Activated CD8-positive, alpha-beta memory T cell treated with anti-CD3 and anti-CD28 coated beads for 36 hours (primary cell): ENCODE results near the gene RIPPLY1. TPM values are rescaled to one million over a fixed set of nuclear protein-coding genes. Genes with fewer than 3 reads are reported as not detected.

Experiments
- CTCF ChIA-PET: fragments of 350-600 bp; sonication (Branson Sonifier 250); formaldehyde crosslinking; loops from one replicate; lab custom pipeline; 2021; ENCODE audit warnings: antibody characterized with exemption; lab: Charles Lee
- POLR2A ChIA-PET: fragments of 350-600 bp; sonication (Branson Sonifier 250); formaldehyde crosslinking; loops from one replicate; lab custom pipeline; 2021; ENCODE audit warnings: antibody characterized with exemption; lab: Charles Lee
- total RNA-seq, 2 experiments: library from RNA; stranded (reverse); gene quantifications; one replicate each; pipeline ENCODE4 v1.2.3, GENCODE V29; 2021

The RIPPLY1 gene
- total RNA-seq, 2 experiments from 2014 or later, result not detected

DNA sequence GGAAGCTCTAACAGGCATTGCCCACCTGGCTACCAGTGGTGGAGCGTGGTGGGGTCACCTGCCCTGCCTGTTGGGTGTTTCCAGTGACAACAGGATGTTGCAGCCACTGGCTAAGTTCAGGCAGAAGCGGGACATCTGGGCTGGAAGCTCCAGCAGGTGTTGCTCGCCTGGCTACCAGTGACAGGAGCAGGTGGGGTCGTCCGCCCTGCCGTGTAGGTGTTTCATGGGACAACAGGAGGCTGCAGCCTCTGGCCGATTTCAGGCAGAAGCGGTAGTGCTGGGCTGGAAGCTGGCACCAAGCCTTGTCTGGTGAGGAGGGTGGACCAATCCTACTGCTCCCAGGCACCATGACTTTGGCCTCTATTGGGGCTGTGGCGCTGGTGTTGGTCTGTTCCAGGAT lies 39.4 kb downstream of the RIPPLY1 start:
- CTCF ChIA-PET, result no interaction called here
- POLR2A ChIA-PET, result no interaction called here

DNA sequence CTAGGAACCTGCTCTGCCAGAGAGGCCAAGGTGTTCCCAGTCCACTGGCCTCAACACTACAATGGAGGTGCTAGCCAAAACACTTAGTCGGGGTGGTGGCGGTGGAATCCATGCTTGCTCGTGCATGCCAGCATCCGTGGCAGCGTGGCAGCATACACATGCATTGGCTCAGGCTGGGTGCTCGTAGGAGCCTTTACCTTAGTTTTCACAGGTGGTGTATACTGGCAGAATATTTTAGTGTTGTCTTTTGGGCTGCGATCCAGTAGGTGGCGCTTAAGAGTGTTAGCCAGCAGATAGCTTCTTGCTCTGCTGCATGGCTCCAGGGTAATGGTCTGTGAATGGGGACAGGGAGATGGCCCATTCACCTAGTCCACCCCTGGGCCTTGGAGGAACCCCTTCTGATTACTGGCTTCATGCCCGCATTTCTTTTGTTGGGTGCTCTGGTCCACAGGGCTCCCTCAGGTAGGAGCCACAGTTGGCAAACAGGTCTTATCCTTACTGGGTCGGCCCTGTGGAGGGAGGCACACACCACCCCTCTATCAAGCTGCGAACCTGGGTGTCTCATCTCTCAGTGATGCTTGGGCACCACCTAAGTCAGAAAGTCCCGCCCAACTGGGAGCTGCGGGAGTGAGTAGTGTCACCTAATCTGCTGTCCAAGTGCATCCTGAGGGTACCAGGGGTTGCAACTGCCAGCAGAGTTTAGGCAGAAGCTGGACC lies 40.0 kb downstream of the RIPPLY1 start:
- CTCF ChIA-PET, result interaction anchor here (0.6 to 0.7 kb wide), 2 partner anchors 62 to 508 kb away, joined by 3 to 4 read pairs; no protein-coding TSS in a partner anchor
- POLR2A ChIA-PET, result interaction anchor here (0.5 kb wide), 1 partner anchor 78 kb away, joined by 6 read pairs; no protein-coding TSS in a partner anchor

Other genes starting within 250 kb of the RIPPLY1 start
- not detected for gene RNF128, start 176.6 kb downstream of the RIPPLY1 start, total RNA-seq
- 1 to 10 TPM in 1 of 2 experiments, under 1 TPM in 1; 0.99 to 1.1 TPM for gene TBC1D8B, start 100.7 kb downstream of the RIPPLY1 start, total RNA-seq
- gene CLDN2, start 17.1 kb upstream of the RIPPLY1 start, total RNA-seq, result not detected
- gene MORC4, start 96.9 kb upstream of the RIPPLY1 start, total RNA-seq, result 10 to 100 TPM in 1 of 2 experiments, 1 to 10 TPM in 1; 9.3 to 10.1 TPM
- gene RBM41, start 215.5 kb upstream of the RIPPLY1 start, total RNA-seq, result 10 to 100 TPM; 13.0 TPM